Neural cell (in vitro differentiated cells): ENCODE data around the gene ENTPD8.

Experiments
- CTCF ChIP-seq: fragments of 450-650 bp; IDR thresholded peaks from 2 replicates; pipeline ENCODE4 v1.5.1; 2014; ENCODE audit warnings: antibody characterized with exemption, mild to moderate bottlenecking, moderate library complexity; ENCODE audit not compliant: poor library complexity, severe bottlenecking
- EZH2 ChIP-seq: fragments of 200-600, 300-800 bp; shearing (Covaris generic), sonication (generic); IDR thresholded peaks from 2 replicates; pipeline ENCODE4 v1.6.1; 2014; ENCODE audit warnings: antibody characterized with exemption, low read length, borderline replicate concordance, mild to moderate bottlenecking; ENCODE audit not compliant: insufficient read depth, poor library complexity, severe bottlenecking
- POLR2AphosphoS5 ChIP-seq: IDR thresholded peaks from 2 replicates; pipeline ENCODE4 v1.6.1; 2012

GRCh38 chr9:137459152-137459600 is 18.0 kb upstream of the ENTPD8 start, which contains the start of gene NSMF:
- TF ChIP-seq EZH2 (no peak), CTCF (no peak), POLR2AphosphoS5 (peak; percentile 92)
